Kasumi-1 (cell line): ENCODE measurements around the gene GP1BB.
A peak's percentile ranks its signal among the peaks of the same experiment; 100 is the strongest.

Source experiments
- DNase-seq, 2 experiments: peaks; one replicate each; lab custom pipeline; 2025; lab: John Stamatoyannopoulos, UW

The GP1BB gene

DNA sequence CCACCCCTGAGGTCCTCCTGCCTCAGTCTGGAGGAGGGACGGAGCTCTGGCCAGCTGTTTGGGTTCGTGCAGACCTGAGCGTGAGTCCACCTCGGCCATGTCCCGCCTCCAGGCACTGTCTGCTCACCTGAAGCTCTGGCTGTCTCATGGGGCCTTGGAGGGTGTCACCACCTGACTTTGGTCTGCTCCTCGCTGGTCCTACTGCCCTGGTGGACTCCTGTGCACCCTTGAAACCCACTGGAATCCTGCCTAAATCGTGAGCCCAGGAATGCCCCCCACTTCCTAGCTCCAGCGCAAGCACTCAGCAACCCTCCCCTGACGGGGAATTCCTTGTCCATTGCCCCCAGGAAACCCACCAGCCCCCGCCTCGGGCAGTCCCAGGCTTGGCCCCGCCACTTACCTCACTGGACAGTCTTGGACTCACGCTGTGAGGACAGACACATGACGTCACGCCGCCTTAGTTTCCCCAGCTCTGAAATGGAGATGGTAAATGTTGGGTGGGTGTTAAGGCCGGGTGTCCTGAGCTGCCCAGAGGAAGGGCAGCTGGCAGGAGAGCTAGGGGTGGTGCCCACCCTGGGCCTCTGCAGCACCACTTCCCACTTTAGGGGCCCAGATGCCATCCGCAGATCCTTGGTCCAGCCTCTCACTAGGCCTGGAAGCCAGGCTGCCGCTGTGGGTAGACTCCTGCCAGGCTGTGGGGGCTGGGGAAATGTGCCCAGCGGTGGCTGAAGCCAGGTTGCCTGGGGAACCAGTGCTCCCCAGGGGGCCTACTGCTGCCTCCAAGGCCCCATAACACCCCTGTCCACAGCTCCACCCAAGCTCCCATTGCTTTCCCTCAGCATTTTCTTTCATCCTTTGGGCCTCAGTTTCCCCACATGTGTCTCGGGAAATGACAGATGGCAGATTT lies 19.1 kb downstream of the GP1BB start:
- no peak for DNase-seq

- no peak for DNase-seq
Measured at GRCh38 chr22:19743081-19743480, 19.7 kb downstream of the GP1BB start.

DNA sequence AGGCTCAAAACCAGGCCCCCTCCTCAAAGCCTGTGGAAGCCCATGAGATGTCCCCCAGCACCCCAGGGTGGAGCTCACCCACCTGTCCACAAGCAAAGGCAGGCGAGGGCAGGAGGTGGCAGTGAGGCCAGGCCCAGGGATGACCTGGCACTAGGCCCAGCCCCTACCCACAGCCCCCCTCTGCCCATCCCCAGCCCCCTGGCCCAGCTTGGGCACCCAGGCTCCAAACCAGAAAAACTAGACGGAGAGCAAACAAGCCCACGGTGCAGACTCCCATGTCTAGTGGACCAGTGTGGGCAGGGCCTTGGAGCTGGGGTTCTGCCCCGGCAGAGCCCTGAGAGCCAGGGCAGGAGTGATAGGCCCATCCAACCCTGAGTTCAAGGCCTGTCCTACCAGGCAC lies 20.3 kb downstream of the GP1BB start:
- DNase-seq = no peak

- DNase-seq = no peak
Measured at GRCh38 chr22:19744350-19745006, 21.1 kb downstream of the GP1BB start.

DNA sequence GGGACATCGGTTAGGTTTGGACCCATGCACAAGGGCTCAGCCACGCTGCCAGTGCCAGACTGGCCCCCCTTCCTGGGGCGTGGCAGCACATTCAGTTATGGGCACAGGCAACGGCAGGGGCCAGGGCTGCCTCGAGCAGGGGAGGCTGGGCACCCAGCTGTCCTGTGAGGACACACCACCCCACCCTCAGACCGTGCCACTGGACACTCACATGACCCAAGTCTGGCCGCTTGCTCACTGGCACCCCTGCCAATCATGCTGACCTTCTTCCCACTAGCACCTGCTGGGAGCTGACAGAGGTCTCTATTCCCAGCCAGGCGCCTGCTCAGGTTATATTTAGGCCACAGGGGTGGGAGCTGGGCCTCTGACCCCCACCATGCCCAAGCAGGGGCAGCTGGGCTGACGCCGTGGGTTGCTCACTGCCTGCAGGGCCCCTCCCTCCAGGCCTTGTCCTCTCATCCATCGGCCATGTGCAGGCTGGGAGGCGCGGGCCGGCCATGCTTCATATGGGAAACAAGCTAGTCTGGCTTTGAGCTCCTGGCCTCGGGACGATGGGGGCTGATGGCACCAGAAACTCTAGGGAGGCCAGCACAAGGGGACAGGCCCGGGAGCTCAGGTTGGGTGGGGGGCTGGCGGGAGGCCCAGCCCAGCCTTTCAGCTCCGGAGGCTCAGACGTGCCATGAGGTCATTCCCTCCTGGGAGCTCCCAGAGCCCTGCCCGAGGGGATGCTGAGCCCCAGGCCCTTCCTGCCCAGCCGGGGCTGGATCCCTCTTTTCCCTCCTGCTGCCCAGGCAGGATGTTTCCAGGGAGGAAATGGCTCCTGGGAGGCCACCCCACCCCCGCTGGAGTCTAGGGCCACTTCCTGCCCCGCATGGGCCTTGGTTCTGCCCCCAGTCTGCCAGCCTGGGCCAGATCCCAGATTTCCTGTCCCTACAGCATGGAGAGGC lies 22.1 kb downstream of the GP1BB start:
- DNase-seq = no peak

DNA sequence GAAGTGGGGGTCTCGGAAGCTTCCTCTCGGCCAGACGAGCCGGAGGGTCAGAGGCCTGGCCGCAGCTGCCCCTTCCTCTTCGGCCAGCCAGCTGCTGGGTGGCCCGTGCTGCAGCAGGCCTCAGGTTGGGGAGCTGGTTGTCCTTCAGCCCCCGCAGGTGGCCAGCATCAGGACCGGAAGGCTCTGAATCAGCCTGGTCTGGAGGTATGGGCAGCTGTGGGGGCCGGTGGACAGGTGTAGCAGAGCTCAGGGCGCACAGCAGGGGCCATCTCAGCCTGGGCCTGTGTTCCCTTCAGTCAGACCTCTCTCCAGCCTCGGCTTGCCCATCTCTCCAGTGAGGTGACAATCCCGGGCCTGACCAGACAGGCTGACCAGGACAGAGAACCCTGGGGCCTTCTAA lies 23.4 kb downstream of the GP1BB start:
- DNase-seq = no peak

DNA sequence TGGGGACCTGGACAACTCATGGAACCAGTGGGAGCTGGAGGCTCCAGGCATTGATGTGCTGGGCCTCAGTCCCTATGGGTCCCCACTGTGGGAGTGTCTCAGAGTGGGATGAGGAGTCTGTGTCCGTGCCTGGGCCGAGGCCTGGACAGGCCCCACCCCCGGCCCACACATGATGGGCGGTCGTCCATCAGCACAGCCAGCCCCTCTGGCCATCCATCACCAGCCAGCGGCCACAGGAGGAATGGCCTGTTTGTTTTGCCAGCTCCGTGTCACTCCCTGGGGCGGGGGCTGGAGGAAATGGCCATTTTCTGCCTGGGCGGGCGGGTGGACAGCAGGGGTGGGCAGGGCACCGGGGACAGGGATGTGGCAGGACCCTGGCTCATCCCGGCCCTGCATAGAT lies 24.2 kb downstream of the GP1BB start:
- DNase-seq = no peak

- DNase-seq = no peak
Measured at GRCh38 chr22:19748139-19748538, 24.8 kb downstream of the GP1BB start.

GRCh38 chr22:19748991-19749664 lies 25.8 kb downstream of the GP1BB start:
- peak in 1 of 2 experiments; percentile 40 for DNase-seq

DNA sequence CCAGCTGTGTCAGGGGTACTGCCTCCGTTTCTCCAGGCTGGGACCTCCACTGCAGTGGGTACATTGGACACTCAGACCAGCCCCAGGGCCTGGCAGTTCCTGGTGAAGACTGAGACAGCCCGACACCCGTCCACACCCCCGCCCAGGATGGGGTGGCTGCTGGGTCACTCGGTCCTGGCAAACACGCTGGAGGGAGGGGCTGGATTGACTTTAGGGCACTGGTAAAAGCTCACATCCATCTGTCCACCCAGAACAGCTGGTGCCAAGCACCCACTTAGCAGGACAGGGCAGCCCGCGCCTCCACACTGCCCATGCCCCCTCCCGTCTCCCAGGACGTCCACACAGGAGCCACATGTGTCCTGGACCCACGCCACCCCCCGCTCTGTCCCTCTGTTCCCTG lies 26.5 kb downstream of the GP1BB start:
- DNase-seq = no peak

DNA sequence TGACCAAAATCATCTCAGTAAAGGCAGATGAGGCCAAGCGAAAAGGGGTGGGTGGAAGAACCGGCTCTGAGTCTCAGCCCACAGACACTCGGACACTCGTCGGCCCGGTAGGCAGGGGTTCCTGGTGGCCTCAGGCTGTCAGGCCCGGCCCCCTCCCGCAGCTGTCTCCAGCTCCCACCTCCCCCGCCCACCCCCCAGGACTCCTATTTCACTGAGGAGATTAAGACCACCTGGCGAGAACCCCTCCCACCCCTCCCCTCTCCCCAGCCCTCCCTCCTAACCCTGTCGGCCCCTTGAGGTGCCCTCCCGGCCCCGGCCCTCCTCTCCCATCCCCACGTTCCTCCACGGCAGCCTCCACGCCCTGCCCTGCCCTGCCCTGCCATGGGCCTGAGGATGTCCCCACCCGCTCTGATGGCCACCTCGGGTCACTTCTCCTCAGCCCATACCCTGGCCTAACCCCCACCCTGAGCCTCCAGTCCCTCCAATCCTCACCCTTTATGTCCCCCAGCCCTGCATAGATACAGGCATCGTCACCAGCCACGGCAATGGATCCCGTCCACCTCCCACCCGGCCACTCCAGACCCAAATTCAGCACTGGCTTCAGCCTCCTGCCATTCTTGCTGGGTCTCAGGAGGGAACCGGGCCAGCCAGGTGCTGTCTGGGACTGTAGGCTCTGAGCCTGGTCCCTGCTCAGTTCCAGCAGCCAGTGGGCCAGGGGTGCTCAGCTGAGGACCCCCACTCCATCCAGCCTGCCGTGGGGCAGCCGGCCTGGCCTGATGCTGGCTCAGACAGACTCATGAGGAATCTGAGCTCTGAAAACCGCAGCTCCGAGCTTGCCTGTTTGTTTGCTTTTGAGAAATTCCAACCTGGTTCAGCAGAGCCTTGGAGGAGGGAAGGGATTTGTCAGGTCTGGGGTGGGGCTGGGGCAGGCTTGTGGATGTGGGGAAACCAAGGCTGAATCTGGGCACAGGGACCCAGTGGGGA lies 27.5 kb downstream of the GP1BB start:
- no peak for DNase-seq

GRCh38 chr22:19751497-19752245 lies 28.3 kb downstream of the GP1BB start:
- DNase-seq = no peak

GRCh38 chr22:19753090-19753842 lies 29.9 kb downstream of the GP1BB start:
- no peak for DNase-seq

GRCh38 chr22:19753996-19754700 lies 30.8 kb downstream of the GP1BB start:
- no peak for DNase-seq

- no peak for DNase-seq
Measured at GRCh38 chr22:19754701-19755144, 31.4 kb downstream of the GP1BB start.

DNA sequence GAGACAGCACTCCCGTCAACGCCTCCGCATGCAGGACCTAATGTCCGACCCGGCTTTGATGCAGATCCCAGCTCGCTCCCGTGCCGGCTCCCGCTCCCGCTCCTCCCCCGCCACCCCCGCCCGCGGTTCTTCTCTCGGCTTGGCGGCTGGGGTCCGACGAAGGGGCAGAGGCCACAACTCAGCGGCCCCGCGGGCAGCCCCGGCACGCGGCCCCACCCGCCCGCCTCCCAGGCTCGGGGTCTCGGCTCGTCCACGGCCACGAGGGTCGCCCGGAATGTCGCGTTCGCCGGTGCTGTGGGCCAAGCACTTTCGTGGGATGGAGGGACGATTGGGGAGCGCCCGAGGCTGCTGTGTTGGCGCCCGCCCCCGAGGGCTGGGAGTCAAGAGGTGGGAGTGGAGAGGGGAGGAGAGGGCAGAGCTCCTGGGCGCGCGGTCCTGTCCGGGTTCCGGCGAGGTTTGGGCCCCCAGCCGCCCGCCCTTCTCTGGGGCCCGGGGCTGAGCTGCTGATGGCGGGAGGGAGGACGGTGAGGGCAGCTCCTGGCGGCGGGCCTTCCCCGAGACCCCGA lies 31.9 kb downstream of the GP1BB start:
- DNase-seq = no peak

DNA sequence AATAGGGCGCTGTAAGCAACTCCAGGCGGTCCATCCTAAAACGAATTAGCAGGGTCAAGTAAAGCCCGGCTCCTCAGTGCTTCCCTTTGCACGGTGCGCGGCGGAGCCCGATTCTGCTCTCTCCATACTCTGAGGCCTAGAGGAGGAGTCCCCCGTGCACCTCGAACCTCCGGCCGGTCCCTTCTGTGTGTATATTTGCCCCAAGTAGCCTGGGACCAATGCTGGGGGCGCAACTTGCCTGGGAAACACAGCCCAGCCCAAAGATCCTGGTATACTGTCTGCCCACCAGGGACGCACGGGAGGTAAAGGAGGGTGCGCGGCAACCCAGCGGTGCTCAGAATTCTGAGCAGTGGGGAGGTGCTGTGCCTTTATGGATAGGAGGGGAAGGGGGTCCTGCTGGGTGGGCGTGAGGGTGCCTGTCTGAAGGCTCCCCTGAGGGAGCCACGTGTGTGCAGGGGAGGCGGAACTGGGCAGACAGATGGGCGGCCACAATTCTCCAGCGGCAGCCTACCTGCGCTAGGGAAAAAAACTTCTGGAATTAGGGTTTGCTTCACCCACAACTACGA lies 32.5 kb downstream of the GP1BB start:
- DNase-seq = no peak
